DMS79 (cell line): ENCODE results near the gene TMPRSS3.

ENCODE experiments used
- DNase-seq: peaks from one replicate; lab custom pipeline; 2025; lab: John Stamatoyannopoulos, UW

TMPRSS3 gene

DNA sequence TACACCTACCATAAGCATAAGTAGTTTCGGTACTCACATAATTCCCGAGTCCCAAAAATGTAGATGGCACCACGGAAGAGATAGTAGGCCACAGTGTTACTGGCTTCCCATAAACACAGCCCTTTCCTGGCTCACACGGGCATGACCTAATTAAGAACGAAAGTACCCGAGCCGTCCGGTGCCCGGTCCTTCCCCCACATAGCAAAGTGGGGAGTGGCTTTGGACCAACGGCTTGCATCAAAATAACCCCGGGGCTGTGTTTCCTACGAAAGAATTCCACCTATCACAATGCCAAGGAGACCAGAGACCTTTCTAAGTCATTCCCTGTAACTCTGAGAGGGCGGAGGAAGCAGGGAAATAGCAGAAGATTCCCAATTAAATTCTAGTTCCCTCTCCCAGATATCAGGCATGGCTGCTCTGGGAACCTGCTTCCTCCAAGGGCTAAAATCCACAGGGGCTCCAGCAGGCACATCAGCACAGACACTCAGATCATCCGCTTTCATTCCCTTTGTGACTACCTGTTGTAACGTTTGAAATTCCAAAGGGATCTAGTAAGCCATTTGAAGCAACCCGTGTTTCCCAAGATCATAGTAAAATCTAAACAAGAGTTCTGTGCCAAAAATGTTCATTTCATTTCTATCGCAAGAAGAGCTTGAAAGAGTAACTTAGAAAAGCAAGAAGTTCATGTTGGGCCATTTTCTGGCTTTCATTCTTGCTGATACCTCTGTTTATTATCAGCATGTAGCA is at the start of gene TMPRSS3:
Gene TMPRSS3, minus strand, starts transcription at position 148 of the 747 bp plus-strand sequence. CDS start 635 bp downstream, outside the sequence.
- DNase-seq = no peak

DNA sequence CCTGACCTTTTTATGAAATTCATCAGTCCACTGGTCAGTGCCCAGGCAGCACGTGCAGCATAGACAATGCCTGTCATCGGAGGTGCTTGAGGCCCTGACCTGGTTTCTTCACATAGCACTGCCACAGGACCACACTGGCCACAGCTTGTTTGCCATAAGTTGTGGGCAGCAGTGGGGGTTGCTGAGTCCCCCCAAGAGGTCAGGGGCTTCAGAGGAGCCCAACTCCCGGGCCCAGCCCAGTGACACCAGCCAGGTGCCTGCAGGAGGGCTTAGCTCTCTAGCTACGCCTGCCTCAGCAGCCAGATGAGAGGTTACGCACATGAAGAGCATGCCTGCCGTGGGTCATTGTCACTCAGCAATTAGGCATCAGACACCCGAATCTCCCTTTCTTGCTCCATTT is 49.5 kb upstream of the TMPRSS3 start:
- DNase-seq = no peak

DNA sequence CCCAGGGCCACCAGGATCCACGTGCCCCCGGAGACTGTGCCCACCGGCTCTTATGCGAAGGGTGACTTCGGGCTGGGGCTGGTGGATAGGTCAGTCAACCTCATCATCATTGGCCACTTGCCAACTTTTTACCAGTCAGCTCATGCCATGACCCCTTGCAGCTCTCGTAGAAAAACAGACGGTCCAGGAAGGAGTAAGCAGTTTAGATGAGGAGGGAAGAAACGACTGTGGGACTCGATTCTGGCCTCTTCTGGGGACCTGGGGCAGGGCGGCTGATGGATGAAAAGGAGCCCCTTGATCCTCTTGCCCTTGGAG is 48.9 kb upstream of the TMPRSS3 start:
- DNase-seq = no peak

DNA sequence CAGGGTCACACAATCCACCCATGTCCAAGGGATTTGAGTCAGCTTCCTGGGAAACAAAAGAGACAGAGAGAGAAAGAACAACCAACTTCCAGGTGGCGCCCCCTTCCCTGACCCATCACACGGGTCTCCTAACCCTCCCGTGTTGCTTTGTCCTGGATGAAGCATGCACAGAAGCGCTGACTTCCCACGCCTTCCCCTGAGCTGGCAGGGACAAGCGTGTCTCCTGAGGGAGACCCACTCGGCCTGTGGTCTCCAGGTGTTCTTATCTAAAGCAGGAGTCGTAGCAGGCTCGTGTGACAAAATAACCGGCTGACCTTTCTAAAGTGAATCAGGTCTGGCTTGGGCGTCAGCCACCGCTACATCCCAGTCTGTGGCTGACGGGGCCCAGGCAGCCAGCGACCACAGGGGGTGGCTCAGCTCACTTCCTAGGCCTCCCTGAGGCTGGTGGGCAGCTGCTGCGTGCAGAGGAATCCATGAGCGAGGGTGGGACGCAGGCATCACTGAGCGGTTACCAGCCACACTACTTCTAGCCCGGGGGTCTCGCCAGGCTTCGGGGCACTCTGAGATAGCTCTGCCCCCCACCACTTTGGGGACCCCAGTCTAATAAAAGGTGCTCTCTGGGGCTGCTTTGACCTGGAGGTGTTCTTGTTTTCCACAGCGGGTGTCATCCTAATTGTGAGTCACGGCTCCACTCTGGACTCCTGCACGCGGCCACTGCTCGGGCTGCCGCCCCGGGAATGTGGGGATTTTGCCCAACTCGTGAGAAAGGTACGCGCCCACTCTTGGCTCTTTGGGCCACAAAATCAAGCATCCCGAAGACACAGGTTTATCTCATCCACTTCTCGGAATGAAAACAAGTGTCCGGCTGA is 48.3 kb upstream of the TMPRSS3 start:
- no peak for DNase-seq

DNA sequence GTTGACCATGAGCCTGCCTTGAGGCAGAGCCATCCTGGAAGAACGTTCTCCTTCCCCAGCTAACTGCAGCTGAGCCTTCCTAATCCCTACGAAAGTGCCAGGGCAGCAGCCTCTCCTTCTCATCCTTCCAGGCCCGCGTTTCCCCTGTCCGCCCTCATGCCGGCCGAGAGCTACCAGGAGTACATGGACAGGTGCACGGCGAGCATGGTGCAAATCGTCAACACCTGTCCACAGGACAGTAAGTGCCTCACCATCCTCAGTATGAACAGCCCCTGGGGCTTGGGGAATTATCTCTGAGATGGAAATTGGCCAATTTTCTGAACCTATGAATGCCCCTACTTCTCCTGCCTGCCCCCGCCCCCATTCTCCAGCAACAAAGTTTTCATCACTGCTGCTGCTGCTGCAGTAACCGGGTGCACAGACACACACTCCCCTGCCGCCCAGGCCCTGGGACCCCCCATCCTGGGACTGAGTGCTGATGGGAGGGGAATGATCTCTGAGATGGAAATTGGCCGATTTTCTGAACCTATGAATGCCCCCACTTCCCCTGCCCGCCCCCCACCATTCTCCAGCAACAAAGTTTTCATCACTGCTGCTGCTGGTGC is 47.4 kb upstream of the TMPRSS3 start:
- DNase-seq = no peak

DNA sequence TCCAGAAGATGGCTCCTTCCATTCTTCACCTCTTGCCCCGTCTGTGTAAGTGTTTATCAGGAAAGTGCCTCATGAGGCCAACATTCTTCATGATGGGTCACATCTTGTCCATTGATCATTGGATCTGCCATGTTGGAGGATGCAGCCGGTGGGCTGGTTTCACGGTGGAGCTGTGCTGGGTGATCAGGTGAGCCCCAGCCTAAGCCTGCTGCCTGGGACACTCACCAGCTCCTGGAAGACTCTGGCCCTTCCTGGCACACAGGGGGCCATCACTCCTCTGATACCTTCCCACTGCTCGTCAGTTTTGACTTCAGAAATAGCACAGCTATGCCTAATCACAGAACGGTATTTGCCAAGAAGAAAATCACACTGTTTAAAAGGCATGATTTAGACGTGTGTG is 46.1 kb upstream of the TMPRSS3 start:
- DNase-seq = no peak

DNA sequence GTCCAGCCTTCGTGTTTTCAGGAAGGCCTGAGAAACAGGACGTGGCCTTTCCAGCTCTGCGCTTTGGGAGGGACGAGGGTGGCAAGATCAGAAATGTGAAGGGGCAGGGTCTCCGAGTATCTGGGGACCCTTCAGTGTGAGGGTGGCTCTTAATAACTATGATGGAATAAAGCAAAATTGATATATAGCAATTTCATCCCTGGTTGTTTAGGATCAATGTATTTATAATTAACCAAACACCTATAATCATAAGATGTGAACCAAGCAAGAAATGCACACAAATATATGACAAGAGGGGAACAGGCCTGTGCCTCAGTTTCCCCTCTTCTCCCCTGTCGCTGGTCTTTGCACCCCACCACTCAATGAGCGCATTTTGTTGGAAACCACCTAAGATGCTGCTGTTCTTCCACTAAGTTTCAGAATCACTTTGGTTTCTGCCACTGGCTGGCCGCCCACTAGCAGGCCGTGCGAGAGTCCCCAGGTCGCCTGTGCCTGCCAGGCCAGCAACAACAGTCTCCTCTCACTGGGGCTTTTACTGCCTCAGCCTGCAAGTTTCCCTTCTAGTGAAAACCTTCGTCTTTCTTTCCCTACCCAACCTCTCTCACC is 44.4 kb upstream of the TMPRSS3 start:
- DNase-seq = no peak

DNA sequence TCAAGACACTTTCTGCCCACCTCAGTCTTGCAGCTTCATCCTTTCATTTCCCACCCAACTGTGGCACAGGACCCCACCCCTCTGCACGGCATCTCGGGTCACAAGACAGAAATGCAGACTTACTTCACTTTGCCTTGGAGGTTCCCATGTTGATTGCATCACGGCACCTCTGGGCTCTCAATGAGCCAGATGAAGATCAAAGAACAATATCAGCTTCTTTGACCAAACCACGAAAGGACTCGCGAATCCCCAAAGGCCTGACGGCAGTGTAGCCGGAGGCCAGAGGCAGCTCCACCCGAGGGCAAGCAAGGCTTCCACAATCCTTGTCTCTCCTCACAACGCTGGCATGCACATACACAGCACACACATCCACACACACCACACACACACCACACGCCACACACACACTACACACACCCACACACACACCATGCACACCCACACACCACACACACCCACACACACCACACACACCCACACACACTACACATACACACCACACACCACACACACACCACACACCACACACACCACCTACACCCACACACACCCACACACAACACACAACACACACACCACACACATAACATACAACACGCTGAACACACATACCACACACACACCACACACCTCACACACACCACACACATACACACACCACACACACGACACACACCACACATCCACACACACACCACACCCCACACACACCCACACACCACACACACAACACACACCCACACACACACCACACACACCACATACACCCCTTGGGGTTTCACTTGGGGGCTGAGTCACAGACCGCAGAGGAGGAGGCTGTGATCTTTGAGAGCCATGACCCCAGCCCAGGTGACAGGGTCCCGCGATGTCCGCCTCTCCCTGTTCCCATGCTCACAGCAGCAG is 43.7 kb upstream of the TMPRSS3 start:
- no peak for DNase-seq

DNA sequence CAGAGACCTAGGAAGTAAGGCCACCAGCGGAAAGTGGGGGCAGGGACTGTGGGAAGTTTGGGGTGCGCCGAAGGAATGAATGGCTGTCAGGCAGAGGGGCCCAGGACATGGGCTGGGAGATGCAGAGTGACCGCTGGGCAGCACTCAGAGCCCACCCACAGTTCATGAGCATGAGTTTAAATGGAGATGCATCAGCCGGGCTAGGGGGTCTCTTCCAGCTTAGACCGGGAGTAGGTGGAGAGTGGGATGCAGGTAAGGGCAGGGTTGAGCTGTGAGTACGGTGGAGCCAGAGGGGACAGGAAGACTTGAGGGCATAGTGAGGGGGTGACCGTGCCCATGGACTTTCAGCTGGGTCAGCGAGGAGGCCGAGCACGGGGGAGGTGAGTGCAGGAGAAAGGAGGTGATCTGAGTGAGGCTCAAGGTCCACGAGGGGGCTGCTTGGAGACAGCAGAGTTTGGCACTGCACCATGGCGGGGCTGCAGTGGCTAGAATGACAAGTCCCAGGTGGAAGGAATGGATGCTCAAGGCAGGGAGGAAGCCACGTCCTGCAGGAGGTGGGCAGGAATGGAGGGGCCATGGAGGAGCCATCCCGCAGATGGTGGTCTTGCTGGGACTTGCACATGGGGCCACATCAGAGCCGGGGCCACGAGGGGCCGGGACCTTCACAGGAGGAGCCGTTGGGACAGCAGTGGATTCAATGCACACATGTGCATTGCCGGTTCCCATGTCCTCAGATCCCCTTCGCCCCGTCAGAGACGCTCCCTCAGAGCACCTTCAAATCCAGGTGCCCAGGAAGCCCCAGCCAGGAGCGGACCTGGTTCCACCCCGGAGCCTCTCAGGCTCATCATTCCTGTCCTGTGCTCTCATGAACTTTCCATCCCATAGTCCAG is 42.7 kb upstream of the TMPRSS3 start:
- no peak for DNase-seq

DNA sequence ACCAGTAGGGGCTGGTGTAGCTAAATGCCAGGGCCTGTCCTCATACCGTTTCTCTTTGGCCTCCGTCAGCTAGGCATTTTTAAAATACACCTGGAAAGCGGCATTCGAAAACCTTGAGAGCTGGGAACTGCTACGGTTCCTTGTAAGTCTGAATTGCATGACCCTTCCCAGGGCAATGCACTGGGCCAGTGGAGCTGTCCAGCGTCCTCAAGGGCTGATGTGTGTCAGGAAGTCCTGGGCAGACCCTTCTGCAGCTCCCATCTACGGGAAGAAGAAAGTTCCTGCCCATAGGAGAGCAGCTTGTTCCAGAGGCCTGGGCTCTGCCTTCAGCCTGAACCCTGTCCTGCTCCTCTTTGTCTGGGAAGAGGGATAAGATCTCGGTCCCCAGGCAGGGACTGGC is 41.9 kb upstream of the TMPRSS3 start:
- DNase-seq = no peak

DNA sequence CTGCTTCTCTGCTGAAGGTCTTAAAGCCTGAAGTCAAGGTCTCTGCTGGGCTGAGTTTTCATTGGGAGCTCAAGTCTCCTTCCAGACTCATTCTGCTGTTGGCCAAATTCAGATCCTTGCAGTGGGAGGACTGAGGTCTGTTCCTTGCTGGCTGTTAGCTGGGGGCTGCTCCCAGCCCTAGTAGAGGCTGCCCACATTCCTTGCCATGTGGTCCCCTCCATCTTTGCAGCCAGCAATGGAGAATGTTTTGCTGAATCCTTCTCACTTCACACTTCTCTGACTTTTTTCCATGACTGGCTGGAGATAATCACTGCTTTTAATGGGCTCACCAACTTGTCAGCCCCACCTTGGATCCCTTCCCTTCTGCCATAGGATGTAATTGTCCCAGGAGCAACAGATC is 41.1 kb upstream of the TMPRSS3 start:
- no peak for DNase-seq

DNA sequence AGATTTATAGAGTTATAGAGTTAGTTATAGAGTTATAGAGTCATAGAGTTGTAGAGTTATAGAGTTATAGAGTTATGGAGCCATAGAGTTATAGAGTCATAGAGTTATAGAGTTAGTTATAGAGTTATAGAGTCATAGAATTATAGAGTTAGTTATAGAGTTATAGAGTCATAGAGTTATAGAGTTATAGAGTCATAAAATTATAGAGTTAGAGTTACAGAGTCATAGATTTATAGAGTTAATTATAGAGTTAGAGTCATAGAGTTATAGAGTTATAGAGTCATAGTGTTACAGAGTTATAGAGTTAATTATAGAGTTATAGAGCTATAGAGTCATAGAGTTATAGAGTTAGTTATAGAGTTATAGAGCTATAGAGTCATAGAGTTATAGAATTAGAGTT is 40.0 kb upstream of the TMPRSS3 start:
- DNase-seq = no peak

DNA sequence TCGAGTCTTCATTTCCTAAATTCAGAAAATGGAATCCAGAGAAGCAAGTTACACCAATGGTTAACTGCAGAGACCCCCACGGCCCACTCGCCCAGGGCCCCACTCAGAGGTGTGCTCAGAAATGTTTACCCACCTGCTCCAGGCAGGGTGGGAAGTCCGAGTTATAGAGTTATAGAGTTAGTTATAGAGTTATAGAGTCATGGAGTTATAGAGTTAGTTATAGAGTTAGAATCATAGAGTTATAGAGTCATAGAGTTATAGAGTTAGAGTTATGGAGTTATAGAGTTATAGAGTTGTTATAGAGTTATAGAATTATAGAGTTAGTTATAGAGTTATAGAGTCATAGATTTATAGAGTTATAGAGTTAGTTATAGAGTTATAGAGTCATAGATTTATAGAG is 39.5 kb upstream of the TMPRSS3 start:
- no peak for DNase-seq

DNA sequence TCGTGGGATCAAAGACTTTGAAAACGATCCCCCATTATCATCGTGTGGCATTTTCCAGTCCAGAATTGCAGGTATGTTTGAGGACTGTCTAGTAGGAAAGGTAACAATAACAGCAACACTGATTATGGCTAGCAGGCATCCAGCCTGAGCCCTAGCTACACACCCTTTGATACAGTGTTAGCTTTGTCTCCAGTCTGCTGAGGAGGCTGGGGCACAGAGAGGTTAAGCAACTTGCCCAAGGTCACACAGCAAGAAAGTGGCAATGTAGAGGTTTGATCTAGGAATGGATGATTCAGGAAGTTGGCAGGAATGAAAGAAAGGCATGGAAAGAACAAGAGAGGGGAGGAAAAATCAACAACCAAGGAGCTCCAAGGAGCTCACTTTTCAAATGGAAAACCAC is 39.0 kb upstream of the TMPRSS3 start:
- no peak for DNase-seq

DNA sequence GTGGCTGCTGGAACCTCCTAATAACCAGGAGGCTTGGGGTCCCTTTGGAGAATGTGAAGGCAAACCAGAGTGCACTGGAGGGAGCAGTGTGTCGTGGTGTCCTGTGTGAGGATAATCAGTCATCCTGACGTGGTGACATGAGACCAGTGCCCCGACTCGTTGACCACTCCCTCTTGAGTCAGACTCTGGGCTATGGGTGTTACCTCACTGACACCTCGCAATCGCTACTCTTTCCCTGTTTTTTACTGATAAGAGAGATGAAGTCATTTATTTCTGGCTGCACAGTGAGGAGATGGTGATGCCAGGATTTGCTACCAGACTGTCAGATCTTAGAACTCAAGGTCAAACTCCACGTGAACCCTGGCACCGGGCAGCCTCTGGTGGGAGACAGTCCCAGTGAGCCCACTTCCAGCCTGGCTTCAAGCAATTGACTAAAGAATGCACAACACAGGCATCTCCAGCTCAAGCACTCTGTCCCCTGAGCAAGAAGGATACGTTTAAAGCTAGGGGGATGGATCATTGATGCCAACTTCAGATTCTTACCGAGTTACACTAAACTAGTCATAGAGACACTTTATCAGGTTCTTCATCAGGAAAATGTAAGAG is 38.2 kb upstream of the TMPRSS3 start:
- no peak for DNase-seq

DNA sequence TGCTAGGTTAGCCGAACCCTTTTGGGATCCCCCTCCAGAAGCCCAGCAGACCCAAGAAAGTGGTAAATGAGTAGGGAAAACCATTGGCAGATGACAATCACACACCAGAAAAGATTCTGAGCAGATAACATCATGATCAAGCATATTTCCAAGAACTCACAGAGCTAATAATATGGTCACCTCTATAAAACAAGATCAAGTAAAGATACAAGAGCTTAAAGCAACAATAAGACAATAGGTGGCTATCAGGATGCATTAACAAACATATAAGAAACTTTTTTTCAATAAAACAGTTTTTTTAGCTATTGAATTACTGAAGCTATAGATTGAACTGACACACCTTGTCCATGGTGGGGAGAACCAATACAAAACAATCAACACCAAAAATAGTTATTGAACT is 36.8 kb upstream of the TMPRSS3 start:
- no peak for DNase-seq

DNA sequence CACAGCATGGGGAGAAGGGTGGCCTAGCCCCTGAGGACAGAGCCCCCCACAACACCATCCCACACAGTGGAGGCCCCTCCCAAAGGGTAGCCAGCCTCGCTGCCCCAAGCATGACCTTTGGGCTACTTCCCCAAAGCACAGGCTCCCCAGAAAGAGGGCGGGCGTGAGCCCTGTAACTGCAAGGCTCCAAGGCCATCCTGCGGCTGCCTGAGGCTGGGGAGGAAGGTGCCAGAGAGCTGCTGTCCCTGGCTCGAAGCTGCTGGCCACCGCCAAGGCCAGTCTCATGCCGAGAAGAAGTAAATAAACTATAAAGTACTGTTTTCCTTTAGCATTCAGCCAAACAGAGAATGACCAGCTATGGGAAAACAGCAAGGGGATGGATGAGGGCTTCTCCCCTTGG is 35.3 kb upstream of the TMPRSS3 start:
- DNase-seq = no peak

DNA sequence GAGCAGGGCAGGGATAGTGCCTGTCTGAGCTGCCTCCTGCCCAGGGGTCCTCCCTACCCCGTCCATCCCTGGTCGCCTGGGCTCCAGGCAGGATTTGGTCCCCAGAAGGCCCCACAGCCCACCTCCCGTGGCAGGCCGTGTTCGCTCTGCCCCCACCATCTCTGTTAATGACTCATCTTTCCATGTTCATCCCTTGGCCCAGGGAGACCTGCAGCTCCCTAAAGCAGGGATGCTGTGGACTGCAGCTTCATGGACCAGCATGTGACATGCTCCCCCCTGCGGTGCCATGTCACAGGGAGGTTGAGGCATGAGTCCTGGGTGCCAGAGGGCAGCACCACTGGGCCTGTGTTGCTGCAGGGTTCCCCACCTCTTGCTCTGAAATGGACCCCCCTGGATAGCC is 34.7 kb upstream of the TMPRSS3 start:
- DNase-seq = no peak

DNA sequence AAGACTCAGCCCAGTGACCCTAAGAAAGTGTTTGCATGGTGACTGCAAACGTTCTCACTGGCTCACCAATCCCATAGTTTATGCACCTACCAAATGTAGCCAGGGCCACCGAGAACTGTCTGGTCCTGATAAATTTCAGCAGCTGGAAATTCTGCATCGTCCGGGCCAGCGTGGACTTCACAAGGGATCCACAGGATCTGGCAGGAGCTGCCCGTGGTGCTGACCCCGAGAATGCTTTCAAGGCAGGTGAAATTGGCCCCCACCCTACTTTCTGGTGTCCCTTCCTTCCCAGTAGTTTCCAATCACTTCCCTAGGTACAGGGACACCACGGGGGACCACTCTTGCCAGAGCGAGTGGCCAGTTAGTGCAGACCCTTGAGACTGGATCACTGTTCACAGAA is 34.0 kb upstream of the TMPRSS3 start:
- no peak for DNase-seq

DNA sequence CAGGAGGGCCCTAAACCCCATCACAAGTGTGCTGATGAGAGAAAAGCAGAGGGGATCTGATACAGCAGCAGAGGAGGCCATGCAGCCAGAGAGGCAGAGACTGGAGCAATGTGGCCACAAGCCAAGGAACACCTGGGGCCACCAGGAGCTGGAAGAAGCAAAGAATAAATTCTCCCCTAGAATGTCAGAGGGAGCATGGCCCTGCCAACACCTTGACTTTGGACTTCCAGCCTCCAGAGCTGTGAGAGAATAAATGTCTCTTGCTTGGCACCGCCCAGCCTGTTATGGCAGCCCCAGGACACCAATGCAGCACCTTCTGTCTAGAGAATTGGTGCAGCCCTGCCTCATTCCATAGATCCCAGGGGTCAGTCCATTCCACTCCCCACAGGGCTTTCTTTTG is 33.2 kb upstream of the TMPRSS3 start:
- DNase-seq = no peak
